Measurements from ENCODE around the gene SLC46A1. TPM values are rescaled to one million over a fixed set of nuclear protein-coding genes. Genes with fewer than 3 reads are reported as not detected.

SLC46A1 gene
- total and polyA plus RNA-seq, 9 of the 15 experiments (the other 6 are each of a cell fraction or from before 2014, with no cell fraction given) = 0.24 to 5.5 (median 3.1) TPM

GRCh38 chr17:28404007-28404406 is 2.0 kb downstream of the SLC46A1 start:
- Histone ChIP-seq H3K27ac (ENCODE audit: extremely low read depth, low read depth, low read length) (no peak overlapping the region), H3K9me1 (ENCODE audit: control insufficient read depth, insufficient read depth, low read length) (peaks cover 3% of the 10 kb centered on the region), H3K4me1 (replicated peaks in 1 of 2; ENCODE audit: control insufficient read depth in 2 of 2, insufficient read depth in 2 of 2, low read length in 2 of 2) (peaks cover 8 to 21% of the 10 kb centered on the region in 2 experiments; a peak in 3 of 5 replicates), H3K36me3 (ENCODE audit: control insufficient read depth, insufficient read depth, low read length) (peaks cover 14% of the 10 kb centered on the region; the same call in 1 of the 3 replicates), H3K4me2 (ENCODE audit: insufficient read depth, low read length) (no peak overlapping the region), H3K27me3 (ENCODE audit: control insufficient read depth in 2 of 2, insufficient read depth in 2 of 2, low read length in 2 of 2) (no peaks in the 10 kb centered on the region), H3K79me2 (ENCODE audit: control insufficient read depth, insufficient read depth, low read length) (peaks cover 2% of the 10 kb centered on the region; the same call in 1 of the 3 replicates), H3K4me3 (no peak overlapping the region), H4K20me1 (replicated peaks; ENCODE audit: control insufficient read depth, insufficient read depth, low read length) (no peaks in the 10 kb centered on the region), H2AFZ (ENCODE audit: low read depth, low read length) (no peak overlapping the region), H3K9ac (ENCODE audit: insufficient read depth in 1 of 2, low read depth in 2 of 2, low read length in 2 of 2) (no peak overlapping the region), H3K9me3 (replicated peaks; ENCODE audit: control insufficient read depth, insufficient read depth, low read depth, low read length) (no peaks in the 10 kb centered on the region)
- intact Hi-C loops (cut with micrococcal nuclease) (no loop called here), in situ Hi-C loops (cut with MboI) (no loop called here)
- TF ChIP-seq ZNF316 (IDR thresholded peaks at IDR 0.05) (peak; percentile 88), NCOA2 (IDR thresholded peaks at IDR 0.05; ENCODE audit: partially characterized antibody in 2 of 2) (no peak), SPI1 (IDR thresholded peaks at IDR 0.05; ENCODE audit: borderline replicate concordance, low read depth, low read length) (peak; percentile 27; the same call in 1 of the 2 replicates), MAFG (tag; conservative IDR thresholded peaks at IDR 0.05) (peak; percentile 71), C11orf30 (IDR thresholded peaks at IDR 0.05; ENCODE audit: low read depth) (peak; percentile 77), MAFF (IDR thresholded peaks at IDR 0.05; ENCODE audit: low read length) (peak; percentile 79), ZNF444 (CRISPR knock-in tag; IDR thresholded peaks at IDR 0.05) (no peak), SRSF3 (IDR thresholded peaks at IDR 0.05; ENCODE audit: insufficient read depth, low read length) (no peak), MAFK (IDR thresholded peaks at IDR 0.05; ENCODE audit: low read length) (peak; percentile 68)
- FAIRE-seq (no peak), DNase-seq (ENCODE audit: extremely low read depth in 1 of 4, low spot score in 3 of 4) (no peak), ATAC-seq (no peak)
- CTCF ChIA-PET (ENCODE audit: low intra/inter-chr PET ratio) = no interaction called here
- POLR2A ChIA-PET = interaction anchor here (0.6 to 2.5 kb wide), 6 partner anchors 10 to 73 kb away, joined by 3 to 8 read pairs (median 5); no protein-coding TSS in a partner anchor
- WGBS (ENCODE audit: insufficient coverage, low coverage, missing lambda C conversion rate) = 72% methylated on average over 2 of the region's 2 CpGs
- BruUV-seq (replicated peaks) = no TSS peak

Measured in K562 (cell line).